GM21526 (cell line): Measurements from ENCODE around the gene GADD45GIP1.

ENCODE experiments used
- ATAC-seq: cut with Tn5 transposase; IDR thresholded peaks from one replicate; pipeline ENCODE4 v1.9.1; 2021; ENCODE audit warnings: moderate library complexity; ENCODE audit not compliant: unreplicated experiment, low FRiP score

The GADD45GIP1 gene

DNA sequence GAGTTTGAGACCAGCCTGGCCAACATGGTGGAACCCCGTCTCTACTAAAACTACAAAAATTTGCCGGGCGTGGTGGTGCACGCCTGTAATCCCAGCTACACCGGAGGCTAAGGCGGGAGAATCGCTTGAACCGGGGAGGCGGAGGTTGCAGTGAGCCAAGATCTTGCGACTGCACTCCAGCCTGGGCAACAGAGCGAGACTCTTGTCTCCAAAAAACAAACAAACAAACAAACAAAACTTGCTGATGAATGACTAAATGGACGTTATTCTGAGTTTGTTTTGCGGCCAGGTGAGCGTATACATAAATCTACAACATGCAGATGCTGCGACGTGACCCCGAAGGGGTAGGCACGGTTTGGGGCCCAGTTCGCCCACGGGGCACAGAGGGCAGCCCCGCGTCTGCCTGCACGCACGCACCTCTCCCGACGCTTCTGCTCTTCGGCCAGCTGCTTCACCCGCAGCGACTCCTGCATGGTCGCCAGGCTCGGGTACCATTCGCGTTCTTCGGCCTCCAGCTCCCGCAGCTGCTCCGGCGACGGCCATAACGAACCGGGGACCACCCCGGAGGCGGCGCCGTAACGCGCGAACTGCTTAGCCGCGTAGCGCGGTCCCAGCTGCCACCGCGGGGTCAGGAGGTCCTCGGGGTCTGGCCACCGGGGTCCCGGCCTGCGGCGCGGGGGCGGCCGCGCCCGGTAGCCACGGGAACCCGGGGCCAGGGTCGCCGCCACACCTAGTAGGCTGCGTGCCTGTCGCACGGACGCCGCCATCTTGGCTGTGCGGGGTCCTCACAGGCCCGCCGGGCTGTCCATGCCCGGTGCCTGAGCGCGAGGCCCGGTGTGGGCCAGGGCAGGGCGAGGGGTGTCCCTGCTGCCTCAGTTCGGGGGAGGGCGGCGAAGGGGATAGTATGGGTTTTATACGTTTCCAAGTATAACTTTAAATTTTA is at the start of gene GADD45GIP1:
GADD45GIP1 (minus strand) TSS at position 778 of the 943 bp plus-strand sequence; CDS start at position 767, 11 bp downstream.
- peak; percentile 62 for ATAC-seq

- no peak for ATAC-seq
Measured at GRCh38 chr19:13005861-13006370, 48.9 kb upstream of the GADD45GIP1 start.

DNA sequence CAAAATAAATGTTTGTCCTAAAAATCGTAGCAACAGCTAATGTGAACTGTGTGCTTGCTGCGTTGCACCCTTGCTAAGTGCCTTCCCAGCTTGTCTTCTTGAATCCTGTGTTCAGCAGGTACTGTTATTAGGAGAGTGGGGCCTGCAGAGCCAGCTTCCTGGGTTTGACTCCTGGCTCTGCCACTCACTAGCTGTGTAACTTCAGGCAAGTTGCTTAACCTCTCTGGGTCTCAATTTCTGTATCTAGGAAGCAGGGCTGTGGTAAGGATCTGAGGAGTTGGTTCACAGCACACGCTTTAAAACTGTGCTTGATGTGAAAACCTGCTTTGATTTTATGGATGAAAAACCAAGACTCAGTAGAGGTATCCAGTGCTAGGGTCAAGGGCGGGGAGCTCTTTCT is 48.2 kb upstream of the GADD45GIP1 start:
- ATAC-seq, result no peak

DNA sequence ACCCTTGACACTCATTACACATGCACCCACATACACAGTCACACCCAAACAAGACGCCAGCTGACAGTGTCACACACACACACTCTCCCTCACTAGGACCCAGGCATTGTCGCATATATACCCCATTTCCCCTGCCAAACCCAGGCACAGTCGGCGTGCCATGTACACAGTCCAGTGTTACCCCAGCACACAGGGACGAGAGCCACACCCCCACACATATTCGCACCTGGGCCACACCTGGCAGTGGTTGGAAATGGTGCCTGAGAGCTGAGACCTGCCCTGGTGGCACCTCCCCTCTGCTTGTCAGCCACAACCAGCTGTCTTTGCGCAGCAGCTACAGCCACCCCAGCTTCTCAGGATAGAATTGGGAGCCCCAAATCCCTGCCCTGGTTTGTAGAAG is 47.2 kb upstream of the GADD45GIP1 start:
- ATAC-seq, result no peak

DNA sequence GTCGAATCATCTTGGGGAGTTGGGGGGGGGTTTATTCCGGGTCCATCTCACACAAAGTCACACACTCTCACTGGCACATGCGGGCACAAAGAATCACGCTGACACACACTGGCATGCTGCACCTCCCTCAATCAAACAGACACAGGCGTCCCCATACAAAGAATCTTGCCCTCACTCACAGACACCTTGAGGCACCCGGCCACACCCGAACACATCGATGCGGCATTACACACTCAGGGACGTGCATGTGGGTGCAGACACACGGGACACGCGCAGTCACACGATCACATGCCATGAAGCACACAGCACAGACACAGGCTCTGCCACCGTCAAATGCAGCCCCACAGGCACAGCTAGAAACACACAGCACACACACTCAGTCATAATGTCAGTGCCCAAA is 46.1 kb upstream of the GADD45GIP1 start:
- no peak for ATAC-seq

DNA sequence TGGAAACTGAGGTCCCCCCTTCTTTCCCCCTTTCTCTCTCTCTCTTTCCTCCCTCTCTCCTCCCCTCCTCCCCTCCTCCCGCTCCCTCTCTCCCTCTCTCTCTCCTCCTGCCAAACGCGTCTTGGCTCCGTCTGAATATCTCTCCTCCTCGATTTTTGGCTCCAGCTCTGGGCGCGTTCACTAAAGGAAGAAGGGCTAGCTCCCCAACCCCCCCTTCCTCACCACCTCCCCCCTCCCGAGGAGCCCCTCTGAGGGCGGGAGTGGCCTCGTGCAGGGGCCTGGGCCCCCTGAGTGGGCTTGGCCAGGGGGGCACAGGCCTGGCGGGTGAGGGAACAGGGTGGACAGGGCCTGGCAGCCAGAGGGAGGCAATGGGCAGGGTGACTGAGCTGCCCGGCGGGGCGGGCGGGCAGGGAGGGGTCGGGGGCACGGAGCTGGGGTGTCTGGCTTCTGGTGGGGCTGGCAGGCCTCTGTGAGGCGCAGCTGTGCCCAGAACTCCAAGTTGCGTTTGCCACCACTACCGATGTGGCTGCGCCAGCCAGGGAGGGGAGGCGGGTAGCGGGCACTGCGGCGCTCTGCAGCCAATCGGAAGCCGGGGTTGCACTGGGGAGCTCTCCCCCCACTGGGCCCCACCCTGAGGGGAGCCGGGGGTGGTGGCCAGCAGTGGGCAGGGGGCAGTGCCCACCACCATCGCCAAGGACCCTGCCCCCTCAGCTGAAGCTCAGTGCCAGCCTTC is 45.3 kb upstream of the GADD45GIP1 start:
- ATAC-seq, result no peak

GRCh38 chr19:13001502-13002165 is 44.6 kb upstream of the GADD45GIP1 start:
- no peak for ATAC-seq

DNA sequence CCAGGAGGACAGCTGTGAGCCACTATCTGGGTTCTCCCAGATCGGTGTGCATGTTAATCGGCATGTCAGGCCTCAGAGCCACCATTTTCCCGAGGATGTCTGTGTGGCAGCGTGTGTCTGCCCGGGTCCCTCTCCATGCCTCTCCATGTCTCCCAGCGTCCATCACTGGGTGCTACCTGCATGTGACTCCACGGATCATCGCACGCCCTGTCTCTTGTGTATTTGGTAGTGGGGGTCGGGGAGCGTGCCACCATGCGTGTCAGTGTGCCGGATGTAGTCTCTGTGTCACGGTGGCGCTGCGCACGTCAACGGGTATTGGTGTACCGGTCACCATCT is 44.1 kb upstream of the GADD45GIP1 start:
- ATAC-seq, result no peak

DNA sequence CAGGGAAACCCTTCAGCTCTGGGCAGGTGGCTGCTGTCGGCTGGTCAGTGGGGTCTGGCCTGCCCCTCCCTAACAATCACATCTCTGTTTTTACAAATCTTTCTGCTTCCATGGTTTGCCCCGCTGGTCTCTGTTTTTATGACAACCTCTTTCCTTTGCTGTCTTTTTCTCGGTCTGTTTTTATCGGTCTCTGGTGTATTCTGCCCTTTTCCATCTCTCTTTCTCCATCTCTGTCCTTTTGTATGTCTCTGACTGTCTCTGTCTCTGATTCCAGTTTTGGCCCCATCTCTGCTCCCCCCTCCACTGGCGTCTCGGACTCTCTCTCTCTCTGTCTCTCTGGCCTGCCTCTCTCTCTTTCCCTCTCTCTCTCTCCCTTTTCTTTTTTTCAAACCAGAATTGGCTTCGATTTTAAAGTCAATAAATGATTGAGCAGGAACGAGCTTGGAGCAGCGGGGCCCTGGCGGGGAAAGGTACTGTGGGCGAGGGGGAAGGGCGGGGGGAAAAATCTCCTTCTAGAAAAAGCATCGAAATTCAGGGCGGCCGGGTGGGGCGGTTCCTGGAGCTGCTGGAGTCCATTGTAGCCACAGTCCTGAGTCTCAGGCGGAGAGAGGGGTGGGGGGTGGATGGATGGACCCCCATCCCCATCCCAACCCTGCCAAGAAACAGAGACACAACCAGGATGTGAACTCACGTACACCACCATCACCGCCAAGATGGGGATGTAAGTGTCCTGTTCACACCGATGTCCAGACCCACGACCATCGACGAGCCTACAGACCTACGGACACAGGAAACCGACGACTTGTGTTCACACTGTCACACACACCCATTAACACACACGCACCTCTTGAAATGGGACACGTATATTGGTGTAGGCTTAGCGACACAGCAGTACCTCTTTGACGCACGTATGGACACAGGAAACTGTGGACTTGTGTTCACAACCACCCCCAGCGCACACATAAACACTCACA is 41.2 kb upstream of the GADD45GIP1 start:
- no peak for ATAC-seq

- ATAC-seq, result no peak
Measured at GRCh38 chr19:12997179-12997966, 40.4 kb upstream of the GADD45GIP1 start.

DNA sequence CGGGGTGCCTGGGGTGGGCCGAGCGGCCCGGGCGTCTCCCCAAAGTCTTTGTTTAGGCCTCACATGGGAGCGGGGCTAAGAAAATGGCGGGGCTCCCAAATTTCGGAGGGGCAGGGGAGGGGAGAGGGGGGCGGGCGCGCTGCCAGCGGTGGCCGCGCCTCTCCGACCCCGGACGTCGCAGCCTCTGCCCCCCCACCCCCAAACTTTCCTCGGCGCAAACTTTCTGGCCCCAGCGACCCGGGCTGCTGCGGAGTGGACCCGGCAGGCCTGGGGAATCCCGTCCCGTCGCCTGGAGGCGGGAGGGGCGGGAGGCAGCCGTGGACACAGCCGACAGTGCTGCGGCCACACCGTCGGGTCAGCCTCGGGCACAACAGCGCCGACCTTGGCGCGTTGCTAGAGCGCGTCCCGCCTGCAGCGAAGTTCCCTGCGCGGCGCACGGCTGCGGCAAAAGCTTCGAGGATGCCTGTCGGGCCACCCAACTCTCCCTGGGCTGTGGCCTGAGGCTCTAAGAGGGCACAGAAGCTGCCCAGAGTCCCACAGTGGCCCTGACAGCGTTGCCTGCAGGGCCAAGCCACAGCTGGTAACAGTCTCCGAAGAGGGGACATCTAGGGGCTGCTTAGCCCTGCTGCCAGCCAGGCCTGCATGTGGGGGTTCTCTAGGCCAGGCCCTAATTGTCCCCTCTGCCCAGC is 39.5 kb upstream of the GADD45GIP1 start:
- no peak for ATAC-seq

GRCh38 chr19:12995596-12996405 is 38.8 kb upstream of the GADD45GIP1 start:
- no peak for ATAC-seq

GRCh38 chr19:12994701-12995595 is 37.9 kb upstream of the GADD45GIP1 start, which contains the start of gene NFIX:
TSS of gene NFIX (plus strand) at chr19:12995475. CDS start at chr19:12995838, 363 bp downstream.
- no peak for ATAC-seq

- no peak for ATAC-seq
Measured at GRCh38 chr19:12993562-12993961, 36.5 kb upstream of the GADD45GIP1 start.

- no peak for ATAC-seq
Measured at GRCh38 chr19:12992729-12993128, 35.7 kb upstream of the GADD45GIP1 start.

- no peak for ATAC-seq
Measured at GRCh38 chr19:12991296-12991695, 34.3 kb upstream of the GADD45GIP1 start.
